Activated CD8-positive, alpha-beta memory T cell treated with anti-CD3 and anti-CD28 coated beads, Interleukin-2, amount 50 U/mL, for 48 hours (primary cell): ENCODE measurements around the gene NRXN3.
A peak's percentile ranks its signal among the peaks of the same experiment; 100 is the strongest.

ENCODE experiments used
- DNase-seq: peaks from one replicate; pipeline ENCODE4 v3.0.0-alpha.2; 2020

Gene NRXN3

GRCh38 chr14:78598046-78598920 is 428.1 kb downstream of the NRXN3 start:
- peak; percentile 58 for DNase-seq

GRCh38 chr14:78605025-78605762 is 435.0 kb downstream of the NRXN3 start:
- no peak for DNase-seq

GRCh38 chr14:78605897-78606500 is 435.8 kb downstream of the NRXN3 start:
- no peak for DNase-seq

GRCh38 chr14:78608998-78609787 is 439.0 kb downstream of the NRXN3 start:
- no peak for DNase-seq

- no peak for DNase-seq
Observed at GRCh38 chr14:78610994-78611393, 440.8 kb downstream of the NRXN3 start.

- no peak for DNase-seq
Observed at GRCh38 chr14:78611796-78612571, 441.8 kb downstream of the NRXN3 start.

GRCh38 chr14:78612666-78613065 is 442.5 kb downstream of the NRXN3 start:
- no peak for DNase-seq

GRCh38 chr14:78614593-78614992 is 444.4 kb downstream of the NRXN3 start:
- DNase-seq: no peak

- no peak for DNase-seq
Observed at GRCh38 chr14:78617735-78618134, 447.6 kb downstream of the NRXN3 start.

- DNase-seq: no peak
Observed at GRCh38 chr14:78618368-78618767, 448.2 kb downstream of the NRXN3 start.

- no peak for DNase-seq
Observed at GRCh38 chr14:78627114-78627513, 456.9 kb downstream of the NRXN3 start.

- no peak for DNase-seq
Observed at GRCh38 chr14:78631551-78631950, 461.4 kb downstream of the NRXN3 start.

GRCh38 chr14:78633752-78634151 is 463.6 kb downstream of the NRXN3 start:
- DNase-seq: no peak

- DNase-seq: no peak
Observed at GRCh38 chr14:78637489-78637888, 467.3 kb downstream of the NRXN3 start.

GRCh38 chr14:78637908-78638475 is 467.8 kb downstream of the NRXN3 start:
- no peak for DNase-seq

GRCh38 chr14:78638926-78639325 is 468.8 kb downstream of the NRXN3 start:
- no peak for DNase-seq

GRCh38 chr14:78644824-78645559 is 474.8 kb downstream of the NRXN3 start:
- no peak for DNase-seq

GRCh38 chr14:78652727-78653126 is 482.6 kb downstream of the NRXN3 start:
- DNase-seq: no peak

GRCh38 chr14:78653173-78653572 is 483.0 kb downstream of the NRXN3 start:
- no peak for DNase-seq

GRCh38 chr14:78657451-78657850 is 487.3 kb downstream of the NRXN3 start:
- no peak for DNase-seq

- no peak for DNase-seq
Observed at GRCh38 chr14:78664841-78665240, 494.7 kb downstream of the NRXN3 start.
